H1 (cell line): Measurements from ENCODE around the gene TSC1.

Experiments used
- BCL11A ChIP-seq, 2 experiments: IDR thresholded peaks; one replicate each; pipeline ENCODE4 v1.6.1; 2011; ENCODE audit warnings: low read depth in 2 of 2, low read length in 2 of 2, mild to moderate bottlenecking in 2 of 2
- BRCA1 ChIP-seq: IDR thresholded peaks from 2 replicates; pipeline ENCODE4 v1.6.1; 2012; ENCODE audit warnings: low read depth, low read length, improper control_type of control experiment
- GTF2F1 ChIP-seq: IDR thresholded peaks from 2 replicates; pipeline ENCODE4 v1.6.1; 2012; ENCODE audit warnings: low read depth, low read length, improper control_type of control experiment, borderline replicate concordance
- JUND ChIP-seq: IDR thresholded peaks from 2 replicates; pipeline ENCODE4 v1.6.1; 2011; ENCODE audit warnings: mild to moderate bottlenecking, improper control_type of control experiment, low read length
- POLR2A ChIP-seq, 2 experiments: IDR thresholded peaks; 1 replicate in 1 of 2; 2 replicates in 1 of 2; pipeline ENCODE4 v1.6.1; 2011; ENCODE audit warnings: low read depth in 2 of 2, low read length in 2 of 2, mild to moderate bottlenecking in 2 of 2; ENCODE audit errors: control extremely low read depth in 1 of 2
- POLR2AphosphoS5 ChIP-seq: IDR thresholded peaks from 2 replicates; pipeline ENCODE4 v1.6.1; 2011; ENCODE audit warnings: low read depth, low read length
- RXRA ChIP-seq: IDR thresholded peaks from 2 replicates; pipeline ENCODE4 v1.6.1; 2011; ENCODE audit warnings: low read depth, mild to moderate bottlenecking, low read length, moderate library complexity; ENCODE audit not compliant: insufficient read depth
- SUZ12 ChIP-seq: fragments of 200-600 bp; sonication (generic); IDR thresholded peaks from 2 replicates; pipeline ENCODE4 v1.6.1; 2012; ENCODE audit warnings: mild to moderate bottlenecking, inconsistent platforms, low read length, moderate library complexity, mixed read lengths
- TBP ChIP-seq: IDR thresholded peaks from 2 replicates; pipeline ENCODE4 v1.6.1; 2011; ENCODE audit warnings: low read depth, low read length, improper control_type of control experiment
- TEAD4 ChIP-seq: IDR thresholded peaks from 2 replicates; pipeline ENCODE4 v1.6.1; 2012; ENCODE audit warnings: low read depth, low read length, inconsistent platforms, mixed read lengths
- YY1 ChIP-seq: IDR thresholded peaks from 2 replicates; pipeline ENCODE4 v1.6.1; 2011; ENCODE audit warnings: low read depth, mild to moderate bottlenecking, low read length
- TF ChIP-seq, protein P1 (sequence below), 3 experiments: IDR thresholded peaks; 1 replicate in 2 of 3; 2 replicates in 1 of 3; pipeline versions ENCODE4 v1.5.1 to v1.6.1; 2011; ENCODE audit warnings: low read length in 3 of 3, mild to moderate bottlenecking in 3 of 3, inconsistent platforms in 2 of 3, low read depth in 1 of 3, moderate library complexity in 1 of 3; ENCODE audit not compliant: insufficient read depth in 1 of 3; ENCODE audit errors: control extremely low read depth in 1 of 3
- TF ChIP-seq, protein P2 (sequence below): IDR thresholded peaks from 2 replicates; pipeline ENCODE4 v1.6.1; 2012; ENCODE audit warnings: inconsistent platforms

DNA sequence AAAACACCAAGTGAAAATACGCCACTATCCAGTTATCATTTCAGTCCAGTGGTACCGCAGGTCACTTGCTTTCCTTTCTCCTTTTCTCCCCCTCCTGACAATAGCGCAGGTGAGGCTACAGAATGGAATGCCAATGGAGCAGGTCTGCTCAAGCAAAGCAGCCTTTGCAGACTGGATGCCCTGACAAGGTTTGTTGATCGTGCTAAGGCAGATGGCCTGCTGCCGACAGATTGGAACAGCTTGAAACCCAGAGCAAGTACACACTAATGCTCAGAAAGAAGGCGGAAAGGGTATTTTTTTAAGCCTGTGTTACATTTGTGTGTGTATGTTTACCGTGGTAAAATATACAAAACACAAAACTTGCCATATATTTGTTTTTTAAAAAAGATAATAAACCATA is 46.4 kb downstream of the TSC1 start:
- no peak for TF ChIP-seq TBP
- TF ChIP-seq, protein P1, sequence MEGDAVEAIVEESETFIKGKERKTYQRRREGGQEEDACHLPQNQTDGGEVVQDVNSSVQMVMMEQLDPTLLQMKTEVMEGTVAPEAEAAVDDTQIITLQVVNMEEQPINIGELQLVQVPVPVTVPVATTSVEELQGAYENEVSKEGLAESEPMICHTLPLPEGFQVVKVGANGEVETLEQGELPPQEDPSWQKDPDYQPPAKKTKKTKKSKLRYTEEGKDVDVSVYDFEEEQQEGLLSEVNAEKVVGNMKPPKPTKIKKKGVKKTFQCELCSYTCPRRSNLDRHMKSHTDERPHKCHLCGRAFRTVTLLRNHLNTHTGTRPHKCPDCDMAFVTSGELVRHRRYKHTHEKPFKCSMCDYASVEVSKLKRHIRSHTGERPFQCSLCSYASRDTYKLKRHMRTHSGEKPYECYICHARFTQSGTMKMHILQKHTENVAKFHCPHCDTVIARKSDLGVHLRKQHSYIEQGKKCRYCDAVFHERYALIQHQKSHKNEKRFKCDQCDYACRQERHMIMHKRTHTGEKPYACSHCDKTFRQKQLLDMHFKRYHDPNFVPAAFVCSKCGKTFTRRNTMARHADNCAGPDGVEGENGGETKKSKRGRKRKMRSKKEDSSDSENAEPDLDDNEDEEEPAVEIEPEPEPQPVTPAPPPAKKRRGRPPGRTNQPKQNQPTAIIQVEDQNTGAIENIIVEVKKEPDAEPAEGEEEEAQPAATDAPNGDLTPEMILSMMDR (IDR thresholded peaks at IDR 0.05; ENCODE audit: control extremely low read depth in 1 of 3, insufficient read depth in 1 of 3, low read depth in 1 of 3, low read length in 3 of 3): no peak
- TF ChIP-seq SUZ12: no peak
- no peak for TF ChIP-seq POLR2A (IDR thresholded peaks at IDR 0.05; ENCODE audit: control extremely low read depth in 1 of 2, low read depth in 2 of 2, low read length in 2 of 2)
- no peak for TF ChIP-seq RXRA
- TF ChIP-seq YY1: no peak
- TF ChIP-seq JUND: no peak
- TF ChIP-seq BRCA1: no peak
- no peak for TF ChIP-seq POLR2AphosphoS5
- TF ChIP-seq, protein P2, sequence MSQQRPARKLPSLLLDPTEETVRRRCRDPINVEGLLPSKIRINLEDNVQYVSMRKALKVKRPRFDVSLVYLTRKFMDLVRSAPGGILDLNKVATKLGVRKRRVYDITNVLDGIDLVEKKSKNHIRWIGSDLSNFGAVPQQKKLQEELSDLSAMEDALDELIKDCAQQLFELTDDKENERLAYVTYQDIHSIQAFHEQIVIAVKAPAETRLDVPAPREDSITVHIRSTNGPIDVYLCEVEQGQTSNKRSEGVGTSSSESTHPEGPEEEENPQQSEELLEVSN: no peak
- TF ChIP-seq TEAD4: no peak
- TF ChIP-seq BCL11A (IDR thresholded peaks at IDR 0.05; ENCODE audit: low read depth in 2 of 2, low read length in 2 of 2): no peak
- no peak for TF ChIP-seq GTF2F1
